Neuron (in vitro differentiated cells): Measurements from ENCODE around the gene SLC6A3.

Experiments
- H2AFZ ChIP-seq: one replicate; pipeline ENCODE4 v1.6.1; 2013; ENCODE audit warnings: low read depth, mild to moderate bottlenecking, inconsistent platforms, low read length, moderate library complexity
- H3K27me3 ChIP-seq: one replicate; pipeline ENCODE4 v1.6.1; 2013; ENCODE audit warnings: low read length; ENCODE audit not compliant: insufficient read depth
- H3K36me3 ChIP-seq: one replicate; pipeline ENCODE4 v1.6.1; 2013; ENCODE audit warnings: low read length; ENCODE audit not compliant: insufficient read depth
- H3K4me1 ChIP-seq: one replicate; pipeline ENCODE4 v1.6.1; 2013; ENCODE audit warnings: low read length; ENCODE audit not compliant: insufficient read depth
- H3K4me3 ChIP-seq: 2 replicates; pipeline ENCODE4 v1.5.1; 2013; ENCODE audit warnings: mild to moderate bottlenecking, low read length, moderate library complexity
- H3K9me3 ChIP-seq: one replicate; pipeline ENCODE4 v1.6.1; 2013; ENCODE audit warnings: low read length

SLC6A3 gene

GRCh38 chr5:1414311-1415058 lies 30.8 kb downstream of the SLC6A3 start:
- no peak overlapping the region for H2AFZ ChIP-seq
- no peaks in the 10 kb centered on the region for H3K4me1 ChIP-seq
- no peaks in the 10 kb centered on the region for H3K36me3 ChIP-seq
- H3K9me3 ChIP-seq, result no peaks in the 10 kb centered on the region
- no peak overlapping the region for H3K4me3 ChIP-seq
- peaks cover 20% of the 10 kb centered on the region for H3K27me3 ChIP-seq

- H3K4me1 ChIP-seq, result no peaks in the 10 kb centered on the region
- H2AFZ ChIP-seq, result no peak overlapping the region
- H3K4me3 ChIP-seq, result no peak overlapping the region
- H3K9me3 ChIP-seq, result no peaks in the 10 kb centered on the region
- H3K36me3 ChIP-seq, result no peaks in the 10 kb centered on the region
- peaks cover 20% of the 10 kb centered on the region for H3K27me3 ChIP-seq
Observed at GRCh38 chr5:1413611-1414241, 31.5 kb downstream of the SLC6A3 start.

- Histone ChIP-seq H3K36me3 (no peaks in the 10 kb centered on the region), H3K27me3 (peaks cover 20% of the 10 kb centered on the region), H3K4me3 (no peak overlapping the region), H2AFZ (no peak overlapping the region), H3K9me3 (no peaks in the 10 kb centered on the region), H3K4me1 (no peaks in the 10 kb centered on the region)
Observed at GRCh38 chr5:1413211-1413610, 32.0 kb downstream of the SLC6A3 start.

GRCh38 chr5:1412621-1413020 lies 32.6 kb downstream of the SLC6A3 start:
- H3K4me1 ChIP-seq, result no peaks in the 10 kb centered on the region
- H3K9me3 ChIP-seq, result no peaks in the 10 kb centered on the region
- peaks cover 20% of the 10 kb centered on the region for H3K27me3 ChIP-seq
- no peak overlapping the region for H2AFZ ChIP-seq
- no peaks in the 10 kb centered on the region for H3K36me3 ChIP-seq
- H3K4me3 ChIP-seq, result no peak overlapping the region

- no peak overlapping the region for H2AFZ ChIP-seq
- peaks cover 20% of the 10 kb centered on the region for H3K27me3 ChIP-seq
- no peaks in the 10 kb centered on the region for H3K9me3 ChIP-seq
- H3K4me3 ChIP-seq, result no peak overlapping the region
- no peaks in the 10 kb centered on the region for H3K4me1 ChIP-seq
- H3K36me3 ChIP-seq, result no peaks in the 10 kb centered on the region
Observed at GRCh38 chr5:1412163-1412562, 33.1 kb downstream of the SLC6A3 start.

- H3K9me3 ChIP-seq, result no peaks in the 10 kb centered on the region
- H2AFZ ChIP-seq, result no peak overlapping the region
- H3K4me3 ChIP-seq, result no peak overlapping the region
- no peaks in the 10 kb centered on the region for H3K4me1 ChIP-seq
- H3K27me3 ChIP-seq, result peaks cover 20% of the 10 kb centered on the region
- H3K36me3 ChIP-seq, result no peaks in the 10 kb centered on the region
Observed at GRCh38 chr5:1411099-1411498, 34.1 kb downstream of the SLC6A3 start.

GRCh38 chr5:1410156-1411014 lies 34.9 kb downstream of the SLC6A3 start:
- H3K4me3 ChIP-seq, result no peak overlapping the region
- H3K36me3 ChIP-seq, result no peaks in the 10 kb centered on the region
- peaks cover 20% of the 10 kb centered on the region for H3K27me3 ChIP-seq
- H2AFZ ChIP-seq, result no peak overlapping the region
- no peaks in the 10 kb centered on the region for H3K4me1 ChIP-seq
- H3K9me3 ChIP-seq, result no peaks in the 10 kb centered on the region

GRCh38 chr5:1409381-1410110 lies 35.7 kb downstream of the SLC6A3 start:
- H3K4me1 ChIP-seq, result no peaks in the 10 kb centered on the region
- no peak overlapping the region for H3K4me3 ChIP-seq
- H3K9me3 ChIP-seq, result no peaks in the 10 kb centered on the region
- peaks cover 20% of the 10 kb centered on the region for H3K27me3 ChIP-seq
- H3K36me3 ChIP-seq, result no peaks in the 10 kb centered on the region
- H2AFZ ChIP-seq, result no peak overlapping the region

- Histone ChIP-seq H3K36me3 (no peaks in the 10 kb centered on the region), H3K27me3 (peaks cover 6% of the 10 kb centered on the region), H3K9me3 (no peaks in the 10 kb centered on the region), H3K4me3 (no peak overlapping the region), H2AFZ (no peak overlapping the region), H3K4me1 (no peaks in the 10 kb centered on the region)
Observed at GRCh38 chr5:1406681-1407640, 38.3 kb downstream of the SLC6A3 start.

- H3K27me3 ChIP-seq, result no peaks in the 10 kb centered on the region
- H2AFZ ChIP-seq, result no peak overlapping the region
- H3K4me1 ChIP-seq, result no peaks in the 10 kb centered on the region
- no peaks in the 10 kb centered on the region for H3K36me3 ChIP-seq
- no peaks in the 10 kb centered on the region for H3K9me3 ChIP-seq
- no peak overlapping the region for H3K4me3 ChIP-seq
Observed at GRCh38 chr5:1405539-1406530, 39.4 kb downstream of the SLC6A3 start.

GRCh38 chr5:1405121-1405520 lies 40.1 kb downstream of the SLC6A3 start:
- Histone ChIP-seq H3K36me3 (no peaks in the 10 kb centered on the region), H3K9me3 (no peaks in the 10 kb centered on the region), H3K27me3 (peaks cover 1% of the 10 kb centered on the region), H3K4me3 (no peak overlapping the region), H3K4me1 (no peaks in the 10 kb centered on the region), H2AFZ (no peak overlapping the region)
